H1 (cell line): ENCODE measurements around the gene ARF6. TPM values are rescaled to one million over a fixed set of nuclear protein-coding genes. Genes with fewer than 3 reads are reported as not detected.

Experiments
- CTCF ChIA-PET: fragments of 300-600 bp; sonication (Branson Sonifier 250); formaldehyde crosslinking; loops from one replicate; lab custom pipeline; 2021; ENCODE audit not compliant: partially characterized antibody; lab: Charles Lee
- POLR2A ChIA-PET: fragments of 300-600 bp; sonication (Branson Sonifier 250); formaldehyde crosslinking; loops from one replicate; lab custom pipeline; 2021; ENCODE audit warnings: inconsistent platforms; ENCODE audit not compliant: partially characterized antibody; lab: Charles Lee
- DNase-seq, 2 experiments: peaks; one replicate each; pipeline versions ENCODE4 v3.0.0 to v3.0.0-alpha.2; 2010 to 2022; ENCODE audit warnings: low spot score in 2 of 2, low read depth in 1 of 2, mixed read lengths in 1 of 2
- FAIRE-seq: peaks from 2 replicates; lab custom pipeline; 2011; peaks lifted over from hg19 to GRCh38; lab: Jason Lieb, UNC
- H2AFZ ChIP-seq: 2 replicates; pipeline ENCODE4 v1.8.1; 2012; ENCODE audit warnings: low read length, inconsistent platforms
- H2AK5ac ChIP-seq: 2 replicates; pipeline ENCODE4 v1.6.1; 2013; ENCODE audit warnings: low read depth, low read length
- H2BK120ac ChIP-seq: replicated peaks from 2 replicates; pipeline ENCODE3; 2013; ENCODE audit warnings: low read depth, low read length, inconsistent platforms
- H2BK12ac ChIP-seq: 2 replicates; pipeline ENCODE4 v1.6.1; 2013; ENCODE audit warnings: low read depth, low read length
- H2BK15ac ChIP-seq: 2 replicates; pipeline ENCODE4 v1.6.1; 2013; ENCODE audit warnings: low read length
- H2BK20ac ChIP-seq: 2 replicates; pipeline ENCODE4 v1.6.1; 2013; ENCODE audit warnings: low read length
- H2BK5ac ChIP-seq: 2 replicates; pipeline ENCODE4 v1.6.1; 2013; ENCODE audit warnings: low read depth, low read length
- H3K14ac ChIP-seq: 2 replicates; pipeline ENCODE4 v1.6.1; 2013; ENCODE audit warnings: inconsistent platforms; ENCODE audit not compliant: insufficient read length
- H3K18ac ChIP-seq: 2 replicates; pipeline ENCODE4 v1.6.1; 2013; ENCODE audit warnings: low read length; ENCODE audit errors: extremely low read depth
- H3K23ac ChIP-seq: 2 replicates; pipeline ENCODE4 v1.6.1; 2013; ENCODE audit warnings: inconsistent platforms; ENCODE audit not compliant: insufficient read length
- H3K23me2 ChIP-seq: 2 replicates; pipeline ENCODE4 v1.6.1; 2013; ENCODE audit warnings: low read depth, low read length
- H3K27ac ChIP-seq: 2 replicates; pipeline ENCODE4 v1.6.1; 2011; ENCODE audit warnings: low read depth, low read length, inconsistent platforms
- H3K27me3 ChIP-seq, 4 experiments: replicated peaks in 1 of 4; 1 replicate in 1 of 4; 2 replicates in 3 of 4; pipeline versions ENCODE4 v1.6.1 to v1.8.1; 2011 to 2013; ENCODE audit warnings: low read length in 3 of 4, mild to moderate bottlenecking in 3 of 4, inconsistent platforms in 2 of 4, mixed read lengths in 2 of 4, moderate library complexity in 1 of 4; ENCODE audit not compliant: control insufficient read depth in 3 of 4, insufficient read depth in 3 of 4; ENCODE audit errors: extremely low read depth in 1 of 4
- H3K36me3 ChIP-seq, 4 experiments: 2 replicates each; pipeline versions ENCODE4 v1.6.1 to v1.8.1; 2011 to 2013; ENCODE audit warnings: mild to moderate bottlenecking in 4 of 4, low read length in 3 of 4, moderate library complexity in 2 of 4, control low read depth in 1 of 4, inconsistent platforms in 1 of 4; ENCODE audit not compliant: insufficient read depth in 4 of 4, control insufficient read depth in 2 of 4
- H3K4ac ChIP-seq: replicated peaks from 2 replicates; pipeline ENCODE3; 2013; ENCODE audit warnings: low read length, low read depth, mixed read lengths, inconsistent platforms; ENCODE audit not compliant: insufficient read length
- H3K4me1 ChIP-seq, 4 experiments: replicated peaks in 1 of 4; 1 replicate in 1 of 4; 2 replicates in 3 of 4; pipeline versions ENCODE4 v1.6.1 to v1.8.1; 2011 to 2013; ENCODE audit warnings: low read length in 3 of 4, inconsistent platforms in 2 of 4, mixed read lengths in 1 of 4; ENCODE audit not compliant: insufficient read depth in 4 of 4, control insufficient read depth in 3 of 4
- H3K4me2 ChIP-seq, 2 experiments: 2 replicates each; pipeline versions ENCODE4 v1.6.1 to v1.8.1; 2011 to 2013; ENCODE audit warnings: low read depth in 2 of 2, low read length in 2 of 2, control low read depth in 1 of 2, inconsistent platforms in 1 of 2, mild to moderate bottlenecking in 1 of 2; ENCODE audit not compliant: insufficient read depth in 1 of 2
- H3K4me3 ChIP-seq, 4 experiments: fragments of 200-600, 300-600 bp in 1 of 4; sonication (generic), shearing (Covaris generic), sonication (Bioruptor Twin) in 1 of 4; 2 replicates each; pipeline versions ENCODE4 v1.5.1 to v1.8.1; 2011 to 2016; ENCODE audit warnings: low read length in 4 of 4, low read depth in 3 of 4, control low read depth in 2 of 4, inconsistent platforms in 2 of 4, mild to moderate bottlenecking in 2 of 4, mixed read lengths in 1 of 4, moderate library complexity in 1 of 4; ENCODE audit not compliant: insufficient read depth in 2 of 4; ENCODE audit errors: extremely low read depth in 1 of 4
- H3K56ac ChIP-seq: replicated peaks from 2 replicates; pipeline ENCODE3; 2013; ENCODE audit warnings: low read depth, mild to moderate bottlenecking, mixed read lengths, low read length, inconsistent platforms; ENCODE audit not compliant: insufficient read length
- H3K79me1 ChIP-seq: 2 replicates; pipeline ENCODE4 v1.6.1; 2013; ENCODE audit warnings: low read depth, low read length, control low read depth
- H3K79me2 ChIP-seq, 2 experiments: 2 replicates each; pipeline versions ENCODE4 v1.6.1 to v1.8.1; 2012 to 2013; ENCODE audit warnings: low read length in 2 of 2, mild to moderate bottlenecking in 2 of 2, inconsistent platforms in 1 of 2; ENCODE audit not compliant: insufficient read depth in 2 of 2, control insufficient read depth in 1 of 2
- H3K9ac ChIP-seq, 4 experiments: replicated peaks in 1 of 4; 1 replicate in 1 of 4; 2 replicates in 3 of 4; pipeline versions ENCODE4 v1.6.1 to v1.8.1; 2011 to 2013; ENCODE audit warnings: low read depth in 3 of 4, low read length in 3 of 4, control low read depth in 2 of 4, mild to moderate bottlenecking in 2 of 4, moderate library complexity in 2 of 4, inconsistent platforms in 1 of 4; ENCODE audit errors: extremely low read depth in 1 of 4
- H3K9me3 ChIP-seq, 2 experiments: 2 replicates each; pipeline versions ENCODE4 v1.6.1 to v1.8.1; 2012 to 2013; ENCODE audit warnings: mild to moderate bottlenecking in 2 of 2, moderate library complexity in 2 of 2, control low read depth in 1 of 2, inconsistent platforms in 1 of 2, low read depth in 1 of 2, low read length in 1 of 2, mixed read lengths in 1 of 2; ENCODE audit not compliant: insufficient read depth in 2 of 2
- H4K20me1 ChIP-seq, 2 experiments: replicated peaks in 1 of 2; 2 replicates each; pipeline versions ENCODE3 to v1.8.1; 2011 to 2013; ENCODE audit warnings: inconsistent platforms in 2 of 2, low read length in 2 of 2, mild to moderate bottlenecking in 1 of 2; ENCODE audit not compliant: insufficient read depth in 2 of 2, control insufficient read depth in 1 of 2
- H4K5ac ChIP-seq: 2 replicates; pipeline ENCODE4 v1.6.1; 2013; ENCODE audit warnings: low read length, low read depth, mixed read lengths, inconsistent platforms; ENCODE audit not compliant: insufficient read length
- H4K8ac ChIP-seq: 2 replicates; pipeline ENCODE4 v1.8.0; 2013; ENCODE audit warnings: mild to moderate bottlenecking, moderate library complexity, low read length, inconsistent platforms; ENCODE audit not compliant: insufficient read depth; ENCODE audit errors: extremely low read depth
- H4K91ac ChIP-seq: replicated peaks from 2 replicates; pipeline ENCODE3; 2013; ENCODE audit warnings: low read length, mixed read lengths, inconsistent platforms; ENCODE audit not compliant: insufficient read length
- CHD1 ChIP-seq: IDR thresholded peaks from 2 replicates; pipeline ENCODE4 v1.6.1; 2012; ENCODE audit warnings: low read depth, low read length, improper control_type of control experiment
- CHD2 ChIP-seq: IDR thresholded peaks from 2 replicates; pipeline ENCODE4 v1.6.1; 2012; ENCODE audit warnings: low read length, improper control_type of control experiment
- EZH2 ChIP-seq: fragments of 200-600 bp; sonication (generic); IDR thresholded peaks from 2 replicates; pipeline ENCODE4 v1.7.1; 2012; ENCODE audit warnings: low read depth, mild to moderate bottlenecking, moderate library complexity, low read length, inconsistent platforms; ENCODE audit not compliant: severe bottlenecking
- FOSL1 ChIP-seq: IDR thresholded peaks from 2 replicates; pipeline ENCODE4 v1.6.1; 2011; ENCODE audit warnings: mild to moderate bottlenecking, low read depth, low read length, moderate library complexity; ENCODE audit not compliant: insufficient read depth
- KDM1A ChIP-seq: fragments of 200-600, 300-600 bp; sonication (generic); IDR thresholded peaks from 2 replicates; pipeline ENCODE4 v1.7.1; 2016; ENCODE audit warnings: mild to moderate bottlenecking, low read length, borderline replicate concordance
- KDM4A ChIP-seq: IDR thresholded peaks from one replicate; pipeline ENCODE4 v1.7.1; 2012; ENCODE audit warnings: low read depth, mild to moderate bottlenecking, moderate library complexity, low read length, inconsistent platforms; ENCODE audit not compliant: severe bottlenecking
- RFX5 ChIP-seq: IDR thresholded peaks from 2 replicates; pipeline ENCODE4 v1.6.1; 2011; ENCODE audit warnings: low read depth, low read length, improper control_type of control experiment, borderline replicate concordance
- SUZ12 ChIP-seq: fragments of 200-600 bp; sonication (generic); IDR thresholded peaks from 2 replicates; pipeline ENCODE4 v1.6.1; 2012; ENCODE audit warnings: mild to moderate bottlenecking, inconsistent platforms, low read length, moderate library complexity, mixed read lengths
- TAF1 ChIP-seq: IDR thresholded peaks from 2 replicates; pipeline ENCODE4 v1.6.1; 2011; ENCODE audit warnings: mild to moderate bottlenecking, low read depth, low read length
- TCF12 ChIP-seq: IDR thresholded peaks from 2 replicates; pipeline ENCODE4 v1.6.1; 2011; ENCODE audit warnings: low read depth, mild to moderate bottlenecking, low read length
- ZNF274 ChIP-seq: IDR thresholded peaks from 2 replicates; pipeline ENCODE4 v1.7.0; 2012; ENCODE audit warnings: low read length, borderline replicate concordance; ENCODE audit errors: extremely low read depth
- WGBS, 2 experiments: shearing (Covaris generic) in 1 of 2; methylation state at CpG; one replicate each; pipeline versions ENCODE4 v1.1.6 to v1.1.7; 2013 to 2015; ENCODE audit warnings: low lambda C conversion rate in 2 of 2, mixed read lengths in 2 of 2, inconsistent platforms in 1 of 2, low coverage in 1 of 2, missing lambda C conversion rate in 1 of 2; ENCODE audit not compliant: insufficient replicate concordance in 2 of 2, insufficient coverage in 1 of 2, insufficient read length in 1 of 2; ENCODE audit errors: extremely low coverage in 1 of 2, missing lambda C conversion rate in 1 of 2; 5-methylcytosine and 5-hydroxymethylcytosine counted together
- polyA plus RNA-seq, 7 experiments: library from polyadenylated mRNA; depleted of rRNA in 3 of 7; stranded (reverse) in 5 of 7; unstranded in 2 of 7; fragments of >200 nt in 5 of 7; fragments of 200-250 nt in 2 of 7; gene quantifications; 1 replicate in 5 of 7; 2 replicates in 1 of 7; 4 replicates in 1 of 7; pipeline versions ENCODE4 v1.2.1 to v1.2.3, GENCODE V29; 2011 to 2013; ENCODE audit warnings: missing spikeins in 2 of 7, mixed read lengths in 2 of 7
- total RNA-seq: library from RNA; stranded (reverse); fragmentation: NEBNext Ultra II Directional; extraction: Animal tissue kit (Norgen Biotek cat#: 25700); gene quantifications from 2 replicates; pipeline ENCODE4 v1.2.1, GENCODE V29; 2021
- TF ChIP-seq, protein P1 (sequence below): IDR thresholded peaks from 2 replicates; pipeline ENCODE4 v1.6.1; 2011; ENCODE audit warnings: low read length, improper control_type of control experiment

ARF6 gene
- total and polyA plus RNA-seq, 2 of the 8 experiments (the other 6 are each of a cell fraction or from before 2014, with no cell fraction given) = 17.2 to 56.7 TPM

DNA sequence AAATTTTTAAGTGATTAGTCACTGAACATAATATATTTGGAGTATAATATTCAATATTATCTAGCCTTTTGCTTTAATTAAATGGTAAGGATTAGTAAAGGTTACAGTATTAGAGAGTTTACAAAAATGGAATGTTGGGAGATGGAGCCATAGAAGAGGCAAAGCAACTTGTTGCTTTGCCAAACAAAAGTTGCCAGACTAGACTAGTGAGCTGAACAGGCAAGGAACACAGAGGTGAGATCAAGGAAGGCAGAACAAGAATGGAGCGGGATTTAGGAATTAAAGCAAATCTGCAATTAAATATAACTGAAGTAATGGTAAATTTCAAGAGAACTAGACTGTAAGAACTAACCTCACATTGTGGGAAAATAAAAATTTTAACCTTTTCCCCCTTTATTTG lies 5.1 kb downstream of the ARF6 start:
- TF ChIP-seq, protein P1, sequence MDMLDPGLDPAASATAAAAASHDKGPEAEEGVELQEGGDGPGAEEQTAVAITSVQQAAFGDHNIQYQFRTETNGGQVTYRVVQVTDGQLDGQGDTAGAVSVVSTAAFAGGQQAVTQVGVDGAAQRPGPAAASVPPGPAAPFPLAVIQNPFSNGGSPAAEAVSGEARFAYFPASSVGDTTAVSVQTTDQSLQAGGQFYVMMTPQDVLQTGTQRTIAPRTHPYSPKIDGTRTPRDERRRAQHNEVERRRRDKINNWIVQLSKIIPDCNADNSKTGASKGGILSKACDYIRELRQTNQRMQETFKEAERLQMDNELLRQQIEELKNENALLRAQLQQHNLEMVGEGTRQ = no peak
- no peak for TF ChIP-seq TCF12
- no peak for TF ChIP-seq CHD1
- no peak for TF ChIP-seq KDM1A
- no peak for TF ChIP-seq CHD2
- no peak for TF ChIP-seq EZH2
- TF ChIP-seq TAF1 = no peak
- no peak for TF ChIP-seq KDM4A
- no peak for TF ChIP-seq RFX5
- no peak for TF ChIP-seq ZNF274
- no peak for TF ChIP-seq FOSL1
- TF ChIP-seq SUZ12 = no peak
- Histone ChIP-seq H3K4me3 (no peak overlapping the region), H2AK5ac (no peak overlapping the region), H2BK15ac (no peak overlapping the region), H4K8ac (no peak overlapping the region), H4K91ac (no peak overlapping the region), H3K36me3 (peaks cover 0 to 17% (median 0%) of the 10 kb centered on the region in 4 experiments; a peak in 1 of 8 replicates), H3K23me2 (peaks cover 3% of the 10 kb centered on the region; the same call in 1 of the 2 replicates), H3K14ac (no peak overlapping the region), H2BK120ac (no peak overlapping the region), H3K4me2 (no peak overlapping the region), H3K9ac (no peak overlapping the region), H3K4ac (no peak overlapping the region), H3K18ac (no peak overlapping the region), H3K79me1 (no peaks in the 10 kb centered on the region), H3K27me3 (no peaks in the 10 kb centered on the region), H4K20me1 (peaks cover 8 to 14% of the 10 kb centered on the region in 2 experiments), H2BK5ac (no peak overlapping the region), H3K9me3 (no peaks in the 10 kb centered on the region), H2BK20ac (no peak overlapping the region), H3K23ac (no peak overlapping the region), H4K5ac (no peak overlapping the region), H2BK12ac (no peak overlapping the region), H3K79me2 (peaks cover 8 to 49% of the 10 kb centered on the region in 2 experiments), H3K4me1 (no peaks in the 10 kb centered on the region; a peak in 1 of 7 replicates), H2AFZ (no peak overlapping the region), H3K56ac (no peak overlapping the region), H3K27ac (no peak overlapping the region)
- CTCF ChIA-PET = no interaction called here
- 83% methylated on average over 1 of the region's 1 CpG; no CpG with 5 or more reads in 1 of the 2 experiments for WGBS, 2 experiments
- FAIRE-seq (no peak), DNase-seq (no peak)
- POLR2A ChIA-PET = interaction anchor here (2.1 kb wide), 1 partner anchor 36 kb away, joined by 6 read pairs; no protein-coding TSS in a partner anchor
